Epithelial cell of prostate (primary cell): ENCODE data around the gene LRTM2.

Experiments used
- DNase-seq: peaks from one replicate; pipeline ENCODE4 v3.0.0-alpha.2; 2011; ENCODE audit warnings: low read depth, low spot score
- H3K27ac ChIP-seq: fragments of 450-650 bp; 2 replicates; pipeline ENCODE4 v1.5.1; 2017; ENCODE audit warnings: mild to moderate bottlenecking

Gene LRTM2

DNA sequence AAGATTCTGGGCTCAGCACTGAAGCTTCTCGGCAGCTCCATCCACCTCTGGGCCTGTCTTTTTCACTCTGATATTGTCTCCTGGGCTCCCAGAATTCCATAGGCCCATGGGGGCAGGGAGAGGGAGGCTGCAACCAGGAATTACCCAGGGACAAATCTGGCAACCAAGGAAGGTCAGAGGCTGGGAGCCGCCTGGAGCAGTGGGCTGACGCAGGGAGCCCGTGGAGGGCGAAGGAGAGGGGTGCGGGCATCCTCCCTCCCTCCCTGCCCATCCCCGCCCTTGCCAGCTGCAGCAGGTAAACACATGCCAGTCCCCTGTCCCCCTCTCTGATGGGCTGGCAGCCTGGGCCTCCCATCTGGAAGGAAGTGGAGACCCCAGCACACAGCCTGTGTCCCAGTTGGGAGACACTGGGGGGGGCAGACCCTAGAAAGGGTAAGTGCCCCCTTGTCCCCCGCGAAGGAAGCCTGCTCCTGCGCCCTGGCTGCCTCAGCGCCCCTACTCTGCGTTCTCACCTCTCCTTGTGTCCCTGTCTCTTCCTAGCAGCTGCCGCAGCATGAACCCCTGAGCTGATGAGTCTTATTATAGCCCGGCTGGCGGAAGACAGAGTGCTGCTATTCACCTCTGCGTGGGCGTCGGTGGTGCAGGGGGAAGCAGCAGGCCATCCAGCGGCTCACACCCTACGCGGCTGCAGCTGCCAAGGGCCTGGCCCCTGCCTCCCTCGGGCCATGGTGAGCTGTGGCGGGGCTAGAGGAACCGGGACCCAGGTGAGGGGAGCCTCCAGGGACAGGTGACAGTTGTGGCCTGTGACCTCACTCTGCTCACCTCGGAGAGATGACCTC, 6.7 kb downstream of the LRTM2 start:
- no peak for DNase-seq
- H3K27ac ChIP-seq = no peak overlapping the region

DNA sequence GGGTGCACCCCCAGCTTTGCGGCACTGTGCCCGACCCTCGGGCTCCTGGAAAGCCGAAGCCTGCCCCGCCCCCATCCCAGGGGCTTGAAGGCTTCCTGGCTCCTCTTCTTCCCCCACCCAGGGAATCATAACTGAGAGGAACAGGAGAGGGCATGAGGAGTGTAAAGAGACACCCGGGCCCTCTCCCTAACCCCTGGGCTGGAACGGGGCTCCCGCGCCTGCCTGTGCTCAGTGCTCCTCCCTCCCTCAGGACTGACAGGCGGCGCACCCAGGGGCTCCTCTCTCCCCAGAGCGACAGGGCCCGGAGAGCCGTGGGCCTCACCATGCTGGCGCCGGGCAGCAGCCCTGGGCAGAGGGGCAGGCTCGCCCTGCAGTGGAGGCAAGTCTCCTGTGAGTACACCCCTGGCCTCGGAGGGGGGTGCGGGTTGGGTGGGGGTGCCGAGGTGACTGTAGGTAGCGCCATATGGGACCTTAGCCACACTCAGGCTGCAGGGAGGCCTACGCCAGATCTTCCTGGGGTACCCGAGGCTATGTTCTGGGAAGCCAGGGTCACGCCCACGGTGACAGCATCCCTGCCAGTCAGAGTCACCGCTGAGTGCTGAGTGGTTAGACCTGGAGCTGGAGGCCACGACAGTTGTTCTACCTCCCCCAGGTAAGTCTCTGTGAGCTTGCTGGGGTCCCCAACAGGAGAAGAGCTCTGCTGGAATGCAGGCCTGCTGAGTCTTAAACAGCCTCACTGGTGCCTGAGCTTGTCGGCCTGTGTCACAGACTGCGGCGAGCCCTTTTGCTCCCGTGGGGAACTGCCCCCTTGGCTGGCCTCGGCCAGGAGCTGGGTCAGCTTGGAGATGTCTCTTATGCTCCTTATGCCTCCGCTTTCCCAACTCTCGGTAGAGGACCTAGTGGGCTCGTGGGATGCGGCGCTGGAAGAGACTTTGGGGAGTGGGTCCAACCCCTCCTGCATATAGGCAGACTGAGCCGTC, 7.8 kb downstream of the LRTM2 start:
- H3K27ac ChIP-seq = no peak overlapping the region
- no peak for DNase-seq

- no peak overlapping the region for H3K27ac ChIP-seq
- no peak for DNase-seq
These were observed 8.5 kb downstream of the LRTM2 start for GRCh38 chr12:1828856-1829255.

GRCh38 chr12:1829306-1829900, 9.0 kb downstream of the LRTM2 start:
- DNase-seq = no peak
- no peak overlapping the region for H3K27ac ChIP-seq

DNA sequence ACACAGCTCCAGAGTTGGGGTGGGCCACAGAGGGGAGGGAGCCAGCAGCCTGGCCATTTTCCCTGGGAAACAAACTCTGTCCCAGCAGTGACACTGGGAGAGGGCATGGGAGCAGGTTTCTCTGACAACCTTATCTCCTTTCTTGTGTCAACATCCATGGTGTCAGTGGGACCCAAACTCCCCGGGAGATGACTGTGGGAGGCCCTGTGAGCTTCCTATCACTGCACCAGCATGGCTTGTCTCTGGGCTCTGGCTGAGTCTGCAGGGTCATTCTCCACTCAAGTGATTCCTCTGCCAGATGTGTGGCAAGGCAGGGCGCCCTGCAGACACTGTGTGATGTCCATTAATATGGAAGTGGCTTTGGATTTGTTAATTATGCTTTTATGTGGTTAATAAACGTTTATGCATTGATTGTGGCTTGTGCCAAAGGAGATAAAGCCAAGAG, 10.1 kb downstream of the LRTM2 start:
- H3K27ac ChIP-seq = no peak overlapping the region
- no peak for DNase-seq

DNA sequence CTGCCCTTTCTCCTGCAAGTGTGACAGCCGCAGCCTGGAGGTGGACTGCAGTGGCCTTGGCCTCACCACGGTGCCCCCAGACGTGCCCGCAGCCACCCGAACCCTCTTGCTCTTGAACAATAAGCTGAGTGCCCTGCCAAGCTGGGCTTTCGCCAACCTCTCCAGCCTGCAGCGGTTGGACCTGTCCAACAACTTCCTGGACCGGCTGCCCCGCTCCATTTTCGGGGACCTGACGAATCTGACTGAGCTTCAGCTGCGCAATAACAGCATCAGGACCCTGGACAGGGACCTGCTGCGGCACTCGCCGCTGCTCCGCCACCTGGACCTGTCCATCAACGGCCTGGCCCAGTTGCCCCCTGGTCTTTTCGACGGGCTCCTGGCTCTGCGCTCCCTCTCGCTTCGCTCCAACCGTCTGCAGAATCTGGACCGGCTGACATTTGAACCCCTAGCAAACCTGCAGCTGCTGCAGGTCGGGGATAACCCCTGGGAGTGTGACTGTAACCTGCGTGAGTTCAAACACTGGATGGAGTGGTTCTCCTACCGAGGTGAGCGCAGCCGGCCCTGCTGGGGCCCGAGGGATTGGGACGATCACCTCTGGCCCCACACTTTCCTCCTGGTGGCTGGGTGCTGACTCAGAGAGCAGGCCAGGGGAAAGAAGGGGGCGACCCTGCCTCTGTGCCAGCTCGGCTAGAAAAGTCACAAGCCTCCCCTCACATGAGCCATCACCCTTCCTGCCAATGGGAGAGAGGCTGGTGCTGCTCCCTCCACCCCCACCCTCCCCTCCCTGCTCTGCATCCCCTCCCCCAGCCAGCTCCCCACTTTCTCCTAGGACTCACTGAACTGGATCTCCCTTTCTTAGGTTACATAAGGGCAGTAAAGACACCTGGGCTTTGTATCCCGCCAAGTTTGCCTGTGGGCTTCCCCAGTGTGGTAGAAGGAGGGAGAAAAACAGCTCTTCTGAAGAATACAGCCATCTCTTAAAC, 10.9 kb downstream of the LRTM2 start:
- H3K27ac ChIP-seq = no peak overlapping the region
- DNase-seq = peak; percentile 26

- DNase-seq = no peak
- no peak overlapping the region for H3K27ac ChIP-seq
These were observed 12.6 kb downstream of the LRTM2 start for GRCh38 chr12:1832801-1833595.

GRCh38 chr12:1833596-1834028, 13.2 kb downstream of the LRTM2 start:
- H3K27ac ChIP-seq = no peak overlapping the region
- DNase-seq = no peak

- DNase-seq = no peak
- H3K27ac ChIP-seq = no peak overlapping the region
These were observed 14.0 kb downstream of the LRTM2 start for GRCh38 chr12:1834186-1834925.

DNA sequence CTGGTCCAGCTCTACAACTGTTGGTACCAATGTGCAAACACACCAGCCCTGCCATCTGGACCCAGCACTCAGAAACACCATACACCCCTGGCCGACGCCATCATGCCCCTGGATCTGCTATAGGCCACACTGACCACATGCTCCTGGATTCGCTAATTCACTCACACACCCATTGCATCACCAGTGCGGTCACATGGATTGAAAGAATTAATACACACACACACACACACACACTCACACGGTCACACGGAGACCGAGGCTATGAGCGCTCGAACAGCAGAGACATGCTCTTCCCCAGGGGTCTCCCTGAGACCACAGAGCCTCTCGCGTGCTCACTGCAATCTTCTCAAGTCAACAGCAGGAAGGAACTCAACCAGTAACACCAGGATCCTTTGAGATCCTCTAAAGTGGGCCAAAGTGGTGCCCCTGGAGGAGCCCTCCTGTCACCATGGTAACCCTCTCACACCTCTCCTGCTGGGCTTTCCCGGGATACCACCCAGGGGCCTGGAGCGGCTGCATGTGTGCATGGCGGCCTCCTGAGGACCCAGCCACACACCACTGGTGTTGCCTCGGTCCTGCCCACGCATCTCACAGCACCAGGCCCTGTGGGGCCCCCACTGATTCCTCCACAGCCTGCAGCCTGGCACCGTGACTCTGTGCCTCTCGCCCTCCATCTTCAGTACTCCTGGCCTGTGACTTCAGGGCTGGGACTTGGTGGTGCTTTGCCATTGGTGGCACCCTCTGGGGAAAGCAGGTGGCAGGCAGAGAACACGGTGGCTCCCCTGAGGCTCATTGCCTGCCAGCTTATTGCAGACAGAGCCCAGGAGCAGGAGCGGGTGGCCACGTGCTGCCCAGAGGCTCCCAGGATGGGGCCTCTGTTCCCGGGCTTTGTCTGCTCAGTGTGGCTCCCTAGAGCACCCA, 15.1 kb downstream of the LRTM2 start:
- H3K27ac ChIP-seq = no peak overlapping the region
- no peak for DNase-seq

DNA sequence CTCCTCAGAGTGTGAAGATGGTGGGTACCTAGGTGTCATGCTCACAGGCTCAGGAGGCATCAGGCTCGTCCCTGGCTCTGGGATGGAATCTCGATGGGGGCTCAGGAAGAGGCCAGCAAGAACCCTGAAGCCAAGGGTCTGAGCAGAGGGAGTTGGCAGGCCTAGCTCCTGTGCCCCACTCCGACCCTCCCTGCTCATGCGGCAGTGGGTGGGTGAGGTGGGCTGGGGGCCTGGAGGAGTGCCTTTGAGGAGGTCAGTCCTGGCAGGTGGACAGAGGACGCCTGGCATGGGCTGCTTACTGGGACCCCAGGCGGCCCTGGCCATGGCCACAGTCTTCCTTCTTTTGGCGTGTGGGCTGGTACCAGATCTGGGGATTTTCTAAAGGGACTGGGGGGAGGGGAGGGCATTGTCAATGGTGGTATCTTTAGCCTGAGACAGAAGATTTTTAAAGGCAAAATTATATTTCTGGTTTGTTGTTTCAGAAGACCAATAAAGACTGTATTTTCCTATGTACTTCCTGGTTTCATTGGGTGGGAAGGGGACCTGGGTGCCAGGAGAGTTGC, 16.0 kb downstream of the LRTM2 start:
- DNase-seq = no peak

DNA sequence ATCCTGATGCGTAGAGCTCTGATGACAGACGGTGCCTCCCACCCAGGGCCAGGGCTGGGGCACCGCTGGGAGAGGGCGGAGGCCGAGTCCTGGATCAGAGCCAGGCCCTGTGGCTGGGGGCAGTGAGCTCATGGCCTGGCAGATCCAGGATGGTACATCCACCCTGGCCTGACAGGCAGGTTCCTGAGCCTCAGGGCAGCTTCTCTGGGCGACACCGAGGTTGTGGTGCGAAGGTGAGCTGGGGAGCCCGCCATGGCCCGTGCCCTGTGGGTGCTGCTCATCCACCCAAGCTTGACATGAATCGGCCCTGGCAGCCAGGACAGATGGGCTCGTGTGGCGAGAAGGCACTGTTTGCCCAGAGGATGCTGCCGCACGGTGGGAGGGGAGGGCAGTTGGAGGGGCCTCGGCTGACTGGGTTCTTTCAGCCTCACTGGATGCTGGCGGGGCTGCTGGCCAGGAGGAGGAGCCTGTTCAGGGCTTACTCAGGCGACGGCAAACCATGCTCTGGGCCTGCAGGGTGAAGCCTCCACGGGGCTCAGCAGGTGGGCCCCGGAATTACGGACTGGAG, 16.6 kb downstream of the LRTM2 start:
- DNase-seq = no peak
- no peak overlapping the region for H3K27ac ChIP-seq

More for the DNA sequence above, 16.0 kb downstream of the LRTM2 start:
- no peak overlapping the region for H3K27ac ChIP-seq

GRCh38 chr12:1837541-1838204, 17.3 kb downstream of the LRTM2 start:
- no peak overlapping the region for H3K27ac ChIP-seq
- no peak for DNase-seq

DNA sequence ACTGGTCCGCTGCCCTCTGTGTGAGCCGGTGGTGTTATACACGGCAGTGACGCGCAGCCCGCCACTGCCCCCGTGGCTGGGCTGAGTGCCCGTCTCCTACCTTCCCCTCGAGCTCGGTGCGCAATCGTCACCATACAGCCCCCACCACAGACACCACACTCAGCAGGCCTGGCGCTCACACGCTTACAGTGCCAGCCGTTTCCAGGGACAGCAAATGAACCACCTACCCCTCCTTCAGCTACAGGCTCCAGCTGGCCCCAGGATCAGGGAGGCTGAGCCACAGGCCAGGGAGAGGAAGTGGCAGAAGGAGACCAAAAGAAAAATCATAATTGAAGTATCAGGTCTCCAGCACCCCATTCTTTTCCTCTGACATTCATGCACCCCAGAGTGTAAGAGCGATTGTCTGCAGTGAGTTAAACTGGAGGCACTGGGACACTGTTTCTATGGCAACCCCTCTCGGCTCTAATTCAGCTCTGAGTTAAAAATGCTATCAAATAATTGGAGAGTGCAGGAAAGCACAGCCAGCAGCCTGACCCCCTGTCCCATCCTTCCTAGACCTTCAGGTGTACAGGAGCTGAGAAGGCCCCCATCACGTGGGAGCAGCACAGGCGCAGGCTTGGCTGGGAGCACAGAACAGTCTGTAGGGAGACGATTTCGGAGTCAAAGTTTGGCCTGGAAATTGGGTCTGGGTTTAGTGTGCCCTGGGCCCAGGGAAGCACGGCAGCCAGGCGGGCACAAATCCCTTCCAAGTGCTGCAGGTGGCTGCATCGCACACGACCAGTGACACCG, 18.0 kb downstream of the LRTM2 start:
- DNase-seq = no peak
- H3K27ac ChIP-seq = no peak overlapping the region

DNA sequence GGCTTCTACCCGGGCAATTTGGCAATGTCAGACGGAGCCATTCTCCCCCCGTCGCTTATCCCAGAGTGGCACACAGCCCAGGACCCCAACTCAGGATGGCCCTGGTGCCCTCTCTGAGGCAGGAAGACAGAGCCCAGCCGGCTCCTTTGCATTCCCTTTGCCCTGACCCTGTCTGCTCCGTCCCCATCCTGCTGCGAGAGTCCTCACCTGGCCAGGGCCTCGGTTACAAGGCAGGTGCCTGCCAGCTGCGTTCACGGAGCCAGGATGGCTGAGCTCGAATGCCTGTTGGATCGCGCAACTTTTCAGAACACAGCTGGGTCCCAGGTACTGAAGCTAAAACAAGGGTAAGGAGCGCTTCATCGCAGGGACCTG, 18.6 kb downstream of the LRTM2 start:
- H3K27ac ChIP-seq = no peak overlapping the region
- DNase-seq = no peak
